K562 (cell line): ENCODE measurements around the gene SNAP23. TPM values are rescaled to one million over a fixed set of nuclear protein-coding genes. Genes with fewer than 3 reads are reported as not detected.

Experiments
- ATAC-seq: fragments of 200-7000 bp; cut with Tn5 transposase; 3 replicates; pipeline ENCODE4 v1.9.1; 2020; ENCODE audit warnings: moderate library complexity
- BruUV-seq: library from RNA; stranded (reverse); fragments of 400-500 nt; replicated peaks from 2 replicates; lab custom pipeline; 2021; lab: Mats Ljungman, UMichigan
- CTCF ChIA-PET: fragments of 300-600 bp; formaldehyde crosslinking; extraction: SDS; loops from one replicate; lab custom pipeline; 2021; ENCODE audit warnings: low intra/inter-chr PET ratio; lab: Yijun Ruan, JAX
- POLR2A ChIA-PET: fragments of 300-600, 350-650 bp; sonication (Branson Sonifier 250); formaldehyde crosslinking; extraction: SDS; loops from one replicate; lab custom pipeline; 2021; ENCODE audit warnings: antibody characterized with exemption, inconsistent platforms; lab: Yijun Ruan, JAX
- DNase-seq, 4 experiments: peaks; one replicate each; pipeline versions ENCODE4 v3.0.0 to v3.0.0-alpha.2; 2011 to 2018; ENCODE audit warnings: low spot score in 3 of 4, mixed read lengths in 3 of 4; ENCODE audit errors: extremely low read depth in 1 of 4
- FAIRE-seq: peaks from 2 replicates; lab custom pipeline; 2011; peaks lifted over from hg19 to GRCh38; lab: Jason Lieb, UNC
- H2AFZ ChIP-seq: 2 replicates; pipeline ENCODE4 v1.6.0; 2011; ENCODE audit warnings: low read depth, low read length, control low read depth, inconsistent platforms
- H3K27ac ChIP-seq: fragments of 200-600 bp; 3 replicates; pipeline ENCODE4 v1.8.0; 2011; ENCODE audit warnings: low read depth, mild to moderate bottlenecking, control low read depth, inconsistent platforms, low read length, moderate library complexity, mixed read lengths; ENCODE audit errors: extremely low read depth
- H3K27me3 ChIP-seq, 2 experiments: fragments of 300-600 bp in 1 of 2; 2 replicates in 1 of 2; 3 replicates in 1 of 2; pipeline versions ENCODE4 v1.6.0 to v1.8.0; 2011; ENCODE audit warnings: inconsistent platforms in 2 of 2, low read length in 2 of 2, mild to moderate bottlenecking in 1 of 2, mixed read lengths in 1 of 2, moderate library complexity in 1 of 2; ENCODE audit not compliant: control insufficient read depth in 2 of 2, insufficient read depth in 2 of 2
- H3K36me3 ChIP-seq: fragments of 300-600 bp; 3 replicates; pipeline ENCODE4 v1.8.0; 2011; ENCODE audit warnings: mild to moderate bottlenecking, low read length, inconsistent platforms; ENCODE audit not compliant: control insufficient read depth, insufficient read depth
- H3K4me1 ChIP-seq, 2 experiments: fragments of 200-600 bp in 1 of 2; replicated peaks in 1 of 2; 2 replicates in 1 of 2; 3 replicates in 1 of 2; pipeline versions ENCODE4 v1.5.1 to v1.8.0; 2011; ENCODE audit warnings: inconsistent platforms in 2 of 2, low read length in 2 of 2, mild to moderate bottlenecking in 1 of 2, mixed read lengths in 1 of 2, moderate library complexity in 1 of 2; ENCODE audit not compliant: control insufficient read depth in 2 of 2, insufficient read depth in 2 of 2
- H3K4me2 ChIP-seq: 2 replicates; pipeline ENCODE4 v1.6.1; 2011; ENCODE audit warnings: low read length, control low read depth, inconsistent platforms, mixed read lengths; ENCODE audit not compliant: insufficient read depth
- H3K4me3 ChIP-seq: fragments of 200-600 bp; sonication (generic), shearing (Covaris generic); 2 replicates; pipeline ENCODE4 v1.5.1; 2016; ENCODE audit warnings: control low read depth, inconsistent platforms
- H3K79me2 ChIP-seq: fragments of 200-600 bp; 3 replicates; pipeline ENCODE4 v1.8.0; 2011; ENCODE audit warnings: low read length, inconsistent platforms; ENCODE audit not compliant: control insufficient read depth, insufficient read depth
- H3K9ac ChIP-seq, 2 experiments: 2 replicates each; pipeline versions ENCODE4 v1.6.0 to v1.6.1; 2011; ENCODE audit warnings: low read depth in 2 of 2, low read length in 2 of 2, control low read depth in 1 of 2, inconsistent platforms in 1 of 2, mild to moderate bottlenecking in 1 of 2, mixed read lengths in 1 of 2; ENCODE audit not compliant: insufficient read depth in 1 of 2
- H3K9me1 ChIP-seq: one replicate; pipeline ENCODE4 v1.6.0; 2011; ENCODE audit warnings: inconsistent platforms, mild to moderate bottlenecking, low read length, moderate library complexity; ENCODE audit not compliant: control insufficient read depth, insufficient read depth
- H3K9me3 ChIP-seq: replicated peaks from 2 replicates; pipeline ENCODE4 v1.5.1; 2011; ENCODE audit warnings: low read depth, low read length, inconsistent platforms; ENCODE audit not compliant: control insufficient read depth, insufficient read depth
- H4K20me1 ChIP-seq: replicated peaks from 2 replicates; pipeline ENCODE4 v1.6.1; 2011; ENCODE audit warnings: low read length, inconsistent platforms, mixed read lengths; ENCODE audit not compliant: control insufficient read depth, insufficient read depth
- GATAD2A ChIP-seq: fragments of 450-650 bp; IDR thresholded peaks from 2 replicates; pipeline ENCODE4 v1.6.1; 2017
- MEIS2 ChIP-seq: fragments of 450-650 bp; IDR thresholded peaks from 2 replicates; pipeline ENCODE4 v1.6.1; 2014; ENCODE audit warnings: mild to moderate bottlenecking; ENCODE audit not compliant: partially characterized antibody
- MTF1 ChIP-seq: fragments of 250-450 bp; sonication (Bioruptor Pico); IDR thresholded peaks from 2 replicates; pipeline ENCODE4 v1.9.0; 2021; ENCODE audit warnings: moderate library complexity, mild to moderate bottlenecking, inconsistent platforms, borderline replicate concordance
- NFATC3 ChIP-seq: fragments of 450-650 bp; IDR thresholded peaks from 2 replicates; pipeline ENCODE4 v1.6.1; 2017; ENCODE audit warnings: mild to moderate bottlenecking
- NR2C1 ChIP-seq, 2 experiments: fragments of 450-650 bp; IDR thresholded peaks; 2 replicates each; pipeline ENCODE4 v1.6.1; 2017; ENCODE audit warnings: mild to moderate bottlenecking in 2 of 2, antibody characterized with exemption in 1 of 2, inconsistent platforms in 1 of 2, missing compliant biosample characterization in 1 of 2, missing genetic modification characterization in 1 of 2
- PYGO2 ChIP-seq: fragments of 450-650 bp; IDR thresholded peaks from 2 replicates; pipeline ENCODE4 v1.6.1; 2016; ENCODE audit warnings: mild to moderate bottlenecking, missing genetic modification characterization, moderate library complexity, missing compliant biosample characterization
- ZNF316 ChIP-seq: fragments of 450-650 bp; IDR thresholded peaks from 2 replicates; pipeline ENCODE4 v1.6.1; 2016
- WGBS: fragments of 100-300 bp; shearing (Covaris generic); methylation state at CpG from one replicate; pipeline ENCODE4 v1.1.6; 2016; ENCODE audit warnings: low coverage, mixed read lengths; ENCODE audit not compliant: insufficient coverage; ENCODE audit errors: missing lambda C conversion rate; 5-methylcytosine and 5-hydroxymethylcytosine counted together
- in situ Hi-C: fragments of 300-500 bp; cut with MboI; formaldehyde crosslinking; loops from 4 replicates; pipeline ENCODE4 v1.15.0; 2018; ENCODE audit warnings: inconsistent platforms, mixed read lengths
- intact Hi-C: fragments of 100-400 bp; cut with micrococcal nuclease; formaldehyde crosslinking; loops from 2 replicates; pipeline ENCODE4 v1.14.2; 2022
- polyA plus RNA-seq, 8 experiments: library from polyadenylated mRNA; depleted of rRNA in 4 of 8; stranded (reverse) in 5 of 8; unstranded in 3 of 8; fragments of >200 nt; fragmentation: Nextera tagmentation in 2 of 8; fragmentation: Illumina TruSeq in 1 of 8; extraction: Ambion mirVana in 2 of 8; extraction: Trizol in 1 of 8; gene quantifications; 2 replicates each; pipeline versions ENCODE4 v1.2.1 to v1.2.3, GENCODE V29; 2011 to 2014; ENCODE audit warnings: inconsistent platforms in 1 of 8, missing spikeins in 1 of 8
- total RNA-seq, 7 experiments: library from RNA; depleted of rRNA in 6 of 7; stranded (reverse); fragments of >200 nt in 6 of 7; fragmentation: Illumina TruSeq in 2 of 7; extraction: Trizol in 2 of 7; gene quantifications; 2 replicates each; pipeline versions ENCODE4 v1.2.1 to v1.2.3, GENCODE V29; 2011 to 2021; ENCODE audit warnings: low replicate concordance in 1 of 7
- TF ChIP-seq, protein P1 (sequence below): fragments of 450-650 bp; formaldehyde crosslinking; IDR thresholded peaks from 2 replicates; pipeline ENCODE4 v1.4.0; 2020; ENCODE audit warnings: mild to moderate bottlenecking, mixed read lengths
- TF ChIP-seq, protein P2 (sequence below): fragments of 250-450 bp; sonication (Bioruptor Pico); IDR thresholded peaks from 2 replicates; pipeline ENCODE4 v1.4.0; 2020; ENCODE audit warnings: mild to moderate bottlenecking, moderate library complexity
- TF ChIP-seq, protein P3 (sequence below), 2 experiments: IDR thresholded peaks in 1 of 2; conservative IDR thresholded peaks in 1 of 2; 2 replicates each; pipeline ENCODE4 v1.6.1; 2016; ENCODE audit warnings: low read depth in 2 of 2, mild to moderate bottlenecking in 1 of 2, missing compliant biosample characterization in 1 of 2, missing genetic modification characterization in 1 of 2, moderate library complexity in 1 of 2

SNAP23 gene
- total and polyA plus RNA-seq, 9 of the 15 experiments (the other 6 are each of a cell fraction or from before 2014, with no cell fraction given) = 78.9 to 168 (median 117) TPM

DNA sequence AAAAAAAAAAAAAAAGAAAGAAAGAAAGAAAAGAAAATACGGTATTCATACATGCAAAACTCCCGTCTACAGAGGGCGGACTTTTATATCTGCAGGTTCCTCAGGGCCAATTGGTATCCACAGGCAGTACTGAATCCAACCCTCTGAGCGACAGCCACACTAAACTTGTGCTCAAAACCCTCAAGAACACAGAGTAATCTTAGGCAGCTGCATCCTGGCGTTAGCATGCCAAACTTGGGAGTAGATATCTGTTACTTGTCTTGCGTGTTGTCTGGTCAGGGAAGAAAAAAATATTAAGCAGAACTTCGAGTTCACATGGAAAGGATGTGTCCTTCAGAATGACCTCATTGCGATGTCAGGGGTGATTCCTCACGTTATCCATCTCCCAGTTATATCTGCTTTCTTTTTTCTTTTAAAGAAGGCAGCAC lies 12.8 kb downstream of the SNAP23 start (continued):
- TF ChIP-seq, protein P1, sequence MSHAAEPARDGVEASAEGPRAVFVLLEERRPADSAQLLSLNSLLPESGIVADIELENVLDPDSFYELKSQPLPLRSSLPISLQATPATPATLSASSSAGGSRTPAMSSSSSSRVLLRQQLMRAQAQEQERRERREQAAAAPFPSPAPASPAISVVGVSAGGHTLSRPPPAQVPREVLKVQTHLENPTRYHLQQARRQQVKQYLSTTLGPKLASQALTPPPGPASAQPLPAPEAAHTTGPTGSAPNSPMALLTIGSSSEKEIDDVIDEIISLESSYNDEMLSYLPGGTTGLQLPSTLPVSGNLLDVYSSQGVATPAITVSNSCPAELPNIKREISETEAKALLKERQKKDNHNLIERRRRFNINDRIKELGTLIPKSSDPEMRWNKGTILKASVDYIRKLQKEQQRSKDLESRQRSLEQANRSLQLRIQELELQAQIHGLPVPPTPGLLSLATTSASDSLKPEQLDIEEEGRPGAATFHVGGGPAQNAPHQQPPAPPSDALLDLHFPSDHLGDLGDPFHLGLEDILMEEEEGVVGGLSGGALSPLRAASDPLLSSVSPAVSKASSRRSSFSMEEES (CRISPR knock-in tag) = no peak

DNA sequence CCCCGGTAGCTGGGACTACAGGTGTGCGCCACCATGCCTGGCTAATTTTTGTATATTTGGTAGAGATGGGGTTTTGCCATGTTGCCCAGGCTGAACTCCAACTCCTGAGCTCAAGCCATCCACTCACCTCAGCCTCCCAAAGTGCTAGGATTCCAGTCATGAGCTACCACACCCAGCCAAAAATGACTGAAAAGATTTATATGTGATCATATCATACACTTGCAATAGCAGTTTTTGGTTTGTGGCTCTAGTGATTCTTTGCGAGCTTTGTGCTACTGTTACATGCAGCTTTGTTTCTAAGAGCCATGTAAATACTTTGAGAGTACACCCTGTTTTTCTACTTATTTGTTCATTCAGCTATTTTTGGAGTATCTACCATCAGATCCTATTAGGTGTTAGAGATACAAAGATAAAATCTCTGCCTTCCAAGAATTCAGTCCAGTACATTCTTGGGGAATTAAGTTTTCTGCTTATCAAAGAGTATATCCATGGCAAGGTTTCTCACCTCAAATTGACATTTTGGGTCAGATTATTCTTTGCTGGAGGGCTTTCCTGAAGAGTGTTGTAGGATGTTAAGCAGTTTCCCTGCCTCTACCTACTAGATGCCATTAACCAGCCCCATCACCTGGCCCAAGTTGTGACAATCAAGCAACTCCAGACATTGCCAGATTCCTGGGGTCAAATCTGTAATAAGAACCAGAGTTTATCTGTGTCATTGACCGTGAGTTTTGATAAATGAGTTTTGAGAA lies 15.0 kb downstream of the SNAP23 start:
- no peak overlapping the region for H3K4me3 ChIP-seq
- BruUV-seq = no TSS peak
- no peak for ATAC-seq
- TF ChIP-seq, protein P2, sequence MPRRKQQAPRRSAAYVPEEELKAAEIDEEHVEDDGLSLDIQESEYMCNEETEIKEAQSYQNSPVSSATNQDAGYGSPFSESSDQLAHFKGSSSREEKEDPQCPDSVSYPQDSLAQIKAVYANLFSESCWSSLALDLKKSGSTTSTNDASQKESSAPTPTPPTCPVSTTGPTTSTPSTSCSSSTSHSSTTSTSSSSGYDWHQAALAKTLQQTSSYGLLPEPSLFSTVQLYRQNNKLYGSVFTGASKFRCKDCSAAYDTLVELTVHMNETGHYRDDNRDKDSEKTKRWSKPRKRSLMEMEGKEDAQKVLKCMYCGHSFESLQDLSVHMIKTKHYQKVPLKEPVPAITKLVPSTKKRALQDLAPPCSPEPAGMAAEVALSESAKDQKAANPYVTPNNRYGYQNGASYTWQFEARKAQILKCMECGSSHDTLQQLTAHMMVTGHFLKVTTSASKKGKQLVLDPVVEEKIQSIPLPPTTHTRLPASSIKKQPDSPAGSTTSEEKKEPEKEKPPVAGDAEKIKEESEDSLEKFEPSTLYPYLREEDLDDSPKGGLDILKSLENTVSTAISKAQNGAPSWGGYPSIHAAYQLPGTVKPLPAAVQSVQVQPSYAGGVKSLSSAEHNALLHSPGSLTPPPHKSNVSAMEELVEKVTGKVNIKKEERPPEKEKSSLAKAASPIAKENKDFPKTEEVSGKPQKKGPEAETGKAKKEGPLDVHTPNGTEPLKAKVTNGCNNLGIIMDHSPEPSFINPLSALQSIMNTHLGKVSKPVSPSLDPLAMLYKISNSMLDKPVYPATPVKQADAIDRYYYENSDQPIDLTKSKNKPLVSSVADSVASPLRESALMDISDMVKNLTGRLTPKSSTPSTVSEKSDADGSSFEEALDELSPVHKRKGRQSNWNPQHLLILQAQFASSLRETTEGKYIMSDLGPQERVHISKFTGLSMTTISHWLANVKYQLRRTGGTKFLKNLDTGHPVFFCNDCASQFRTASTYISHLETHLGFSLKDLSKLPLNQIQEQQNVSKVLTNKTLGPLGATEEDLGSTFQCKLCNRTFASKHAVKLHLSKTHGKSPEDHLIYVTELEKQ (CRISPR knock-in tag) = no peak
- no peak for TF ChIP-seq NR2C1 (IDR thresholded peaks at IDR 0.05)
- TF ChIP-seq NR2C1 (tag; IDR thresholded peaks at IDR 0.05) = no peak
- TF ChIP-seq GATAD2A = no peak
- TF ChIP-seq, protein P3, sequence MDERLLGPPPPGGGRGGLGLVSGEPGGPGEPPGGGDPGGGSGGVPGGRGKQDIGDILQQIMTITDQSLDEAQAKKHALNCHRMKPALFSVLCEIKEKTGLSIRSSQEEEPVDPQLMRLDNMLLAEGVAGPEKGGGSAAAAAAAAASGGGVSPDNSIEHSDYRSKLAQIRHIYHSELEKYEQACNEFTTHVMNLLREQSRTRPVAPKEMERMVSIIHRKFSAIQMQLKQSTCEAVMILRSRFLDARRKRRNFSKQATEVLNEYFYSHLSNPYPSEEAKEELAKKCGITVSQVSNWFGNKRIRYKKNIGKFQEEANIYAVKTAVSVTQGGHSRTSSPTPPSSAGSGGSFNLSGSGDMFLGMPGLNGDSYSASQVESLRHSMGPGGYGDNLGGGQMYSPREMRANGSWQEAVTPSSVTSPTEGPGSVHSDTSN (CRISPR knock-in tag; IDR thresholded peaks at IDR 0.05; ENCODE audit: low read depth) = no peak
- TF ChIP-seq, protein P3 (tag; conservative IDR thresholded peaks at IDR 0.05; ENCODE audit: low read depth) = peak; percentile 31; the same call in 1 of the 2 replicates
- peak; percentile 43; the same call in 1 of the 2 replicates for TF ChIP-seq ZNF316
- TF ChIP-seq MEIS2 = peak; percentile 55
- no peak for TF ChIP-seq MTF1 (CRISPR knock-in tag)
- no peak for TF ChIP-seq PYGO2
- no peak for TF ChIP-seq NFATC3

More for the DNA sequence above, 15.0 kb downstream of the SNAP23 start:
- Histone ChIP-seq H3K27ac (no peak overlapping the region), H4K20me1 (no peaks in the 10 kb centered on the region), H3K4me2 (no peak overlapping the region), H3K27me3 (no peaks in the 10 kb centered on the region), H3K9me1 (no peaks in the 10 kb centered on the region), H3K79me2 (peaks cover 54% of the 10 kb centered on the region), H3K9ac (no peak overlapping the region), H3K36me3 (peaks cover 46% of the 10 kb centered on the region), H3K4me1 (peaks cover 0 to 18% of the 10 kb centered on the region in 2 experiments; a peak in 4 of 5 replicates), H3K9me3 (no peaks in the 10 kb centered on the region), H2AFZ (no peak overlapping the region)
- ChIA-PET CTCF (no interaction called here), POLR2A (interaction anchor here (0.7 to 1.9 kb wide), 5 partner anchors 10 to 34 kb away, joined by 3 to 8 read pairs (median 3); no protein-coding TSS in a partner anchor)
- in situ Hi-C loops (no loop called here), intact Hi-C loops (no loop called here)
- FAIRE-seq (no peak), DNase-seq (no peak)
- WGBS = 76% methylated on average over 4 of the region's 4 CpGs
